Fibroblast of lung (primary cell): ENCODE results near the gene MS4A14.

Experiments used
- EZH2 ChIP-seq: IDR thresholded peaks from 2 replicates; pipeline ENCODE4 v1.5.1; 2012; ENCODE audit warnings: low read length, control low read depth, mild to moderate bottlenecking; ENCODE audit errors: missing control alignments
- TF ChIP-seq, protein P1 (sequence below), 2 donors: IDR thresholded peaks in 1 of 2; conservative IDR thresholded peaks in 1 of 2; 1 replicate in 1 of 2; 2 replicates in 1 of 2; pipeline ENCODE4 v1.5.1; 2011 to 2012; ENCODE audit warnings: low read length in 2 of 2, control low read depth in 1 of 2, inconsistent platforms in 1 of 2, low read depth in 1 of 2, mild to moderate bottlenecking in 1 of 2

DNA sequence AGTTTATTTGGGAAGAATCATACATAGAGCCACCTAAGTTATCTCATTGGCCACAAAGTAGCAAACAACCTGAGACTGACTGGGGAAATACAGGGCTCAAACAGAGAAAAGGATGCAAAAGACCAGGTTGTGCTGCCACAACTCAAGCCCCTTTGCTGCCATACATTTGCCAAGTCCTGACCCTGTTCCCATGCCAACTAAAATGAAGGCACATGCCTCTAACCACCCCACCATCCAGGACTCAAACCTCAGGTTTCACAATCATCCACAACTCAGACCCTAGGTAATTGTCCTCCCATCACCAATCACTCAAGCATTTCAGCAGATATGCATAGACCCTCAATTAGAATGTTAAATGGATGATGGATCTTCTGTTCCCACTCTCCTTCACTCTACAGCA is 58.0 kb downstream of the MS4A14 start:
- TF ChIP-seq, protein P1, sequence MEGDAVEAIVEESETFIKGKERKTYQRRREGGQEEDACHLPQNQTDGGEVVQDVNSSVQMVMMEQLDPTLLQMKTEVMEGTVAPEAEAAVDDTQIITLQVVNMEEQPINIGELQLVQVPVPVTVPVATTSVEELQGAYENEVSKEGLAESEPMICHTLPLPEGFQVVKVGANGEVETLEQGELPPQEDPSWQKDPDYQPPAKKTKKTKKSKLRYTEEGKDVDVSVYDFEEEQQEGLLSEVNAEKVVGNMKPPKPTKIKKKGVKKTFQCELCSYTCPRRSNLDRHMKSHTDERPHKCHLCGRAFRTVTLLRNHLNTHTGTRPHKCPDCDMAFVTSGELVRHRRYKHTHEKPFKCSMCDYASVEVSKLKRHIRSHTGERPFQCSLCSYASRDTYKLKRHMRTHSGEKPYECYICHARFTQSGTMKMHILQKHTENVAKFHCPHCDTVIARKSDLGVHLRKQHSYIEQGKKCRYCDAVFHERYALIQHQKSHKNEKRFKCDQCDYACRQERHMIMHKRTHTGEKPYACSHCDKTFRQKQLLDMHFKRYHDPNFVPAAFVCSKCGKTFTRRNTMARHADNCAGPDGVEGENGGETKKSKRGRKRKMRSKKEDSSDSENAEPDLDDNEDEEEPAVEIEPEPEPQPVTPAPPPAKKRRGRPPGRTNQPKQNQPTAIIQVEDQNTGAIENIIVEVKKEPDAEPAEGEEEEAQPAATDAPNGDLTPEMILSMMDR (conservative IDR thresholded peaks at IDR 0.05 in 1 of 2, IDR thresholded peaks at IDR 0.05 in 1 of 2; ENCODE audit: low read depth in 1 of 2, low read length in 2 of 2) = no peak
- TF ChIP-seq EZH2 = no peak
